Sigmoid colon (tissue), 4 donors: Measurements from ENCODE around the gene LRRTM4.

ENCODE experiments used
- CTCF ChIP-seq, 4 experiments: fragments of 450-650 bp in 3 of 4; fragments of 200-600 bp in 1 of 4; IDR thresholded peaks; one replicate each; pipeline ENCODE4 v1.5.1; 2016 to 2019; ENCODE audit warnings: antibody characterized with exemption in 4 of 4, mild to moderate bottlenecking in 3 of 4, moderate library complexity in 2 of 4
- EP300 ChIP-seq, 4 donors: sonication (generic); formaldehyde crosslinking; IDR thresholded peaks; one replicate each; pipeline ENCODE4 v1.6.1; 2017; ENCODE audit warnings: antibody characterized with exemption in 4 of 4
- POLR2A ChIP-seq, 2 donors: fragments of 450-650 bp; IDR thresholded peaks; one replicate each; pipeline ENCODE4 v1.6.1; 2016; ENCODE audit warnings: antibody characterized with exemption in 2 of 2, mild to moderate bottlenecking in 2 of 2, moderate library complexity in 2 of 2
- POLR2AphosphoS5 ChIP-seq, 4 donors: sonication (generic); formaldehyde crosslinking; IDR thresholded peaks; one replicate each; pipeline ENCODE4 v1.6.1; 2017; ENCODE audit warnings: antibody characterized with exemption in 4 of 4

GRCh38 chr2:77028032-77028600 lies 494.1 kb downstream of the LRRTM4 start:
- TF ChIP-seq CTCF (IDR thresholded peaks at IDR 0.05) (no peak), POLR2A (IDR thresholded peaks at IDR 0.05) (no peak), POLR2AphosphoS5 (IDR thresholded peaks at IDR 0.05) (no peak), EP300 (IDR thresholded peaks at IDR 0.05) (no peak)
